Middle frontal gyrus (tissue), 1 donor: ENCODE measurements around the gene TMEM125.

Experiments
- DNase-seq: peaks from one replicate; pipeline ENCODE4 v3.0.0-alpha.2; 2015; ENCODE audit warnings: low spot score; ENCODE audit errors: extremely low spot score

The TMEM125 gene

DNA sequence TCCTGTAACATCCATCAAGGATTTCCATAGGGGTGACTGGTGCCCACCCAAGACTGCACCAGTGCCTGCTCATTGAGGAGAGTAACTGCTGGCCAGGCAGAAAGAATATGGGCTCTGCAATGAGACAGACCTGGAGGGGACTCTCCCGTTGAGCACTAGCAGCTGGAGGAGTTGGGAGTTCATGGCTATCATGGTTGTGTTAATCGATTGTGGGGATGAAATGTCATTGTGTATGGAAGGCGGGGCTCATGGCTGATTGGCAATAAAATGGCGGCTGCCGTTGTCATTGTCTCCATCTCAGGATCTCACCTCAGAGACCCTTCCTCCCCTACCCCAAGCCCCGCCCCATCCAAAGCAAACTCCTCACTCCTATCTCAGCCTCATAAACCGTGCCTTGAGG, 3.9 kb downstream of the TMEM125 start:
- no peak for DNase-seq

DNA sequence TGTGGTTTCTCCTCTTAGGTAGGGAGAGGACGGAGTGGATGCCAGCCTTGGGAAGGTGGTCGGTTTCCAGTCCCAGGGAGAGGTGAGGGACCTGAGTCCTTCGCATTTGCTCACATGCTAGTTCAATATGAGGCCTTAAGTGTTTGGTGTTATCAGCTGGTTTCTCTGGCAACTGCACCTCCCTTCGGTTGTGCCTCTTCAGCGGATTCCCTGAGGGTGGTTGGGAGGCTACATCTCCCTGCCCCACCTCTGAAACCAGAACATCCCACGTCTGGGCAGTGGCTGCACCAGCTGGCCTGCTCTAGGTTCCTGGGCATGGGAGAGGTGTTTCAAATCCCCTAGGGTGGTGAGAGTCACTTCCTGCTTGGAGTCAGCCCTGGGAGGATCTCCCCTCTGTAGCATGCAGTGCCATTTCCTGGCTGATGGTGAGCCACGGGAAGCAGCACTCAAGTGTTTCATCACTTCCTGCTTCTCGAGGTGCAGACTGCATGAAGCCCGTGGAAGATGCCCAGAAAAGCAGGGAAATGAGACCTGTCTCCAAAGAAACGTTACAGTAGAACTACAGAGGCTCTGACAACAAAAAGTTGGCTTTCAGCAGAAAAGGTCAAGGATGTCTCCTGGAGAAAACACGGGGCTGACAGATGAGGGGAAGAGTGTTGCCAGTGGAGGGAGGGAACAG, 4.5 kb downstream of the TMEM125 start:
- DNase-seq: no peak

DNA sequence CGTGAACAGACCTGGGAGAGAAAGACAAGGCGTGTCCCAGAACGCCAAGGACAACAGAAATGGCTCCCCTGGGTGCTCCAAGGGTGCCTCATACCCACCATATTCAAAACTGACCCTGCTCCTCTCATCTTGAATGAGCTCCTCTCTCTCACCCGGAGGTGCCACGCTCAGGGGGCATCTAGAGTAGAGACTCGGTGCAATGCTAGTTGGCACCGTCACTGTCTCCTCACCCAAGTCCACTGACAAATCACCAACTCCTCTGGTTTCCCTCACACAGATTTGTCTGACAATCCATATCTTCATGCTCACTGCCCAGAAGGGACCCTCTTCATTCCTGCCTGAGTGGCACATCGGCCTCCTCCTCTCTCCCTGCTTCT, 5.0 kb downstream of the TMEM125 start:
- DNase-seq: no peak

DNA sequence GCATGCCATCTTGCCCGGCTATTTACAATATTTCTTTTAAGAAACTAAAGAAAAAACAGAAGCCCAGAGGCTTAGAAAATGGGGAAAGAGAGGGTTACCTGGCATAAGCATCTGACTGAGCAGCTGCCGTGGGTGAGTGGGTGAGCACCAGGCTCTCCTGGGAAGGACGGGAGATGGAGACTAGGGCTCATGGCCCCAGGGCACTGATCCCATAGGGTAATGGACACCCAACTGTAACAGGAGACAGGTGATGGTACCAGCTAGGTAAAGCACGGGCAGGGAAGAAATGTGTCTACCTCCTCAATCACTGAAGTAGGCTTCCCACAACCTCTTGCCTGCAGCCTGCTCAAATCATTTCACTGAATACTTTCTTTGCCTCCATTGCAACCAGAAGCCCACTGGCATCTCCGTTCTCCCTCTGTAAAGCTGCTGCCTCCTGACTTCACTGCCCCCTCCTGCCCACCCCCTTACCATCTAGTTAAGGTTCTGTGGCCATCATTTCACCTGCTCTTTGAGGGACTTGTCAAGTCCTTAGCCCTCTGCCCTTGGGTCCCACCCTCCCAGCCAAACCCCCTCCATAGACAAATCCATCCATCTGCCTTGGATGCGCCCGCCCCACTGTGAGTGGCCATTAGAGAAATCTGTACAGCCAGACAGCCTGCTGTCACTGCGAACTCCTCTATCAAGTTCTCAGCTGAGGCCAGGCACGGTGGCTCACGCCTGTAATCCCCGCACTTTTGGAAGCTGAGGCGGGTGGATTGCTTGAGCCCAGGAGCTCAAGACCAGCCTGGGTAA, 6.2 kb downstream of the TMEM125 start:
- no peak for DNase-seq

DNA sequence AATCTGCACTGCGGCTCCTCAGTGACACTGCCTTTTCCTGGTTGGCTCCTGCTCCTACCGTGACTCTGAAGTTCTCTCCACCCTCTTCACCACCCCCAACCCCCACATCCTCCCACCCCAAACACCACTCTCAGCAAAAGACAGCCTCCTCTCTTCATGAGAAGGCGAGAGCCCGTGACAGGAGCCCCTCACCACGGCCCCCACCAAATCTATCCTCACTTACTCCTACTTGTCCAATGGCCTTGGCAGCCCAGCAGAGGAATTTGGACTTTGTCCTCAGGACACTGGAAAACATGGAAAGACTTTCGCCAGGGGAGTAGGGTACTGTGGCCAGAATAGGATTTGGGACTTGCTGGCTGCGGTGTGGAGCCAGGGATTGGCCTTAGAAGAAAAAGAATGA, 6.9 kb downstream of the TMEM125 start:
- DNase-seq: no peak

DNA sequence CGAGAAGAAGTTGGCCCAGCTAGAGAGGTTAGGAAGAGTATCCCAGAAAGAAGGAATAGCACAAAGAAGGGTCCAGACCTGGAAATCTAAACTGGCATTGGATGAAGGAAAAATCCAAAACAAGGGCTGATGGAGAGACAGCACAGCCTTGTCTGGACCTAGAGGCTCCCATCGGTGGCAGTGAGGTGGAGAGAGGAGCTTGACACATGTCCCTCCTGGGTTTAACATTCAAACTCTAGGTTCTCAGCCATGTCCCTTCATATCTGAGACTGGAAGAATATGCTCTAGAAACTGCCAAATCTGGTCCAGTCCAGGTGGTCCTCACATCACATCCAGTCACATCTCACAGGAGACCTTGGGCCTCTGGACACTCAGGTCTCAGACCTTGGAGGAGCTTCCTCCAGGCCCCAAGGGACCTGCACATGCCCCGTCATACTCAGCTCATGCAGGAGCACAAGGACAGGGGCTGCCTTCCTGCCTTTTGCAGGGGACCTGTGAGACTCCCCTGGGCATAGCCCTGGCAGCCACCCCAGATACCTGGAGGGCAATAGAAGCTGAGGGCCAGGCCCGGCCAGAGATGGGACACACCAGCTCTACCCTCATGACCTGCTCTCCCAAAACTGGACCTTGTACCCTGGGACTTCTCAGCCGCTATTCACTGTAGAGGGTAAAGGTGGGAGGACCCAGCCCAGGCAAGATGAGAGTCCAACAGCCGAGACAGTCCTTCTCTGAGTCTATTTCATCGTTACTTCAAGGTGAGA, 7.5 kb downstream of the TMEM125 start:
- DNase-seq: no peak

DNA sequence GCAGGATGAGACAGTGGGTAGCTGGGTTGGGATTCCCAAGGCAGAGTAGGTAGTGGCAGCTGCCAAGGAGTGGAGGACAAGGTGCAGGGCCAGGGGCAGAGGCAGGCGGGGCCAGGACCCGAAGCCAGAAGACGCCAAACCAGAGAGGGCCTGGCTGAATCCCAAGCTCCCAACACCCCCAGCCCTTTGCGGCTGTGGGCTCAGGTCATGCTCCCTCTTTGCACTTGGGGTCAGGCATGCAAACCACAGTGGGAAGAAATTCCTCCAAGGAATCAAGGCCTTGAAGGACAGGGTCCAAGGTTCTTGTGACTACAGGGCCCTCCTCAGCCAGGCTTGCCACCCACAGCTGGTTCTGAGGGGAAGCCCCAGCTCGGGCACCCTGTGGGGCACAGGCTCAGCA, 9.4 kb downstream of the TMEM125 start:
- no peak for DNase-seq

DNA sequence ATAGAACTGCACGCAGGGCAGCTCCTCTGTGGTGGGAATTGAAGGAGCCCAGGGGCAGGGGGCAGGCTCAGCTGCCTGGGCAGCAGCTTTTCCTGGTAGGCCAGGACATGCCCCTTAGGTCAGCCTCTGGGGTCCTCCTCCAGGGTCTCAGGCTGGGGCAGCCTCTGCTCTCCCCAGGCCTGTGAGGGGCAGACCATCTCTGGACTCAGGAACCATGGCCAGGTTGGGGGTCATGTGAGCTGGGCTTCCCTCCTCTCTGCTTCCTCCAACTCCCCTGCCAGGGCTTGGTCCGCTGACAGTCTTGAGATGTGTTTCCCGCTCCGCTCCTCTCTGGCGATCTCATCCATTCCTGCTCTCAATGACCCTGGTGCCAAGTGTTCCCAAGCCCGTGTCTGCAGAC, 9.9 kb downstream of the TMEM125 start:
- DNase-seq: no peak

DNA sequence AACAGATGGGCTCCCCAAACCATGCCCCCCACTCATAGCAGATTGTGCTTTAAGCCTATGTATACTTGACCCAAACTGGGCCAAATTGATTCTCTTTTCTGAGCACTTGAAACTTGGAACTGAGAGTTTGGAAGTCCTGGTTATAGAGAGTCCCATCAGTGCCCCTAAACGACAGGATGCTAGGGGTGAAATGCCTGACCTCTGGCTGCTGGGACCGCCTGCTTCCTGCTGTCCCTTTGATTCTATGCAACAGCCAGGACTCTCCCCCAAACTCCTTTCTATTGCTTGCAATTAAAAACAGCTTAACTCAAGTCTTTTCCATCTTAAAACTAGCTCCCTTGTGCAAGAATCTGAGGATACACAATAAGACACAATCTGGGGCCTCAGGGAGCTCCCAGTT, 10.9 kb downstream of the TMEM125 start:
- no peak for DNase-seq

DNA sequence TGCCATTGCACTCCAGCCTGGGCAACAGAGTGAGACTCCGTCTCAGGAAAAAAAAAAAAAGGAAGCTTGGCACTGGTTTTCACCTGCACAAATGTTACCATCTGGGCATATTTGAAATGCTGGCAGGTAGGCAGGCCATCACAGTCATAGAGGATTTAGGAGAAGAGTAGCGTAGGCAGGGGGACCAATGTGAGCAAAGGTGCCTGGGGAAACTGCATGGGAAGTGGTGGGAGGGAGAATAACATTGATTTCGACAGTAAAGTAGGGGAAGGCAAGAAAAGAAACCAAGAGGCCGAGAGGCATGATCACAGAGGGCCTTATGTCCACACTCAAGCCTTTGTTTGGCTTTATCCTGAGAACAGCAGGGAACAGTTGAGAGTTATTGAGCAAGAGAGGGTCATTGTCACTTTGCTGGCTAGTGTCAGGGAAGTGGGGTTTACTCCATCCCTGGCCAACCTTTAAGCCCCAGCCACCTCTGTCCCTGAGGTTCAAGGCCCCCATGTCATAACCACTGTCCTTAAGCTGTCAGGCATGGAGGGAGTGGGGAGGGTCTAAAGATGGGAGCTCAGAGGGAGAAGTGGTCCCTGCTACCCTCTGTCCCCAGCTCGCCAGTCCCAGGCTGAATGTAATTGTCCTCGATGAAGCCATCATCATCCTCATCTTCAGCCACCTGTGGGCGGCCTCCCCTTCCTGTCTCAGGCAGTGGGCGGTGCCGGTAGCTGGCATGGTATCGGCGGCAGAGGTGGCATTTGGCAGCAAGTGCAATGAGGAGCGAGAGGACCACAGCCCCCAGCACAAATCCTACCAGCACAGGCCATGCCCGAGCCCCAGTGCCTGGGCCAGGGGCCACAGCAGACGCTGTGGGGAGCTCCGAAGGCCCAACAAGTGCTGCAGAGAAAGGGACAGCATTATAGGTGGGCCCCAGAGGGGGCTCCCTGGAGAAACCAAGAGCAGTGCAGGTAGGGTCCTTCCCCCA, 12.7 kb downstream of the TMEM125 start:
- no peak for DNase-seq

DNA sequence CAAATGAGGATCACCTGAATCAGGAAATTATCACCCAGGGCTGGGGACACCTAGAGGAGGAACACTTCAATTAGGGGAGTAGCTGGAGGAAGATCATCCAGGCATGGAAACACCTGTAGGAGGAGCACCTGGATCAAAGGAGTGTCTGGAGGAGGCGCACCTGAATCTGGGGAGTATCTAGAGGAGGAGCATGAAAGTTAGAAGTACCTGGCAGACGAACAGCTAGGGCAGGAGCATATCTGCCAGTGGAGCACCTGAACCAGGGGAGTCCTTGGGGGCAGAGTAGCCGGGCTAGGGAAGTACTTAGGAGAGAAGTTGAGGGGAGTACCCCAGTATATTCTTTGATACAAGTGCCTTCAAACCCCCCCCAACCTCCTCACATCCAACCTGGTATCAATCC, 14.3 kb downstream of the TMEM125 start:
- no peak for DNase-seq

- DNase-seq: no peak
Observed at GRCh38 chr1:43284546-43285110, 14.8 kb downstream of the TMEM125 start.

DNA sequence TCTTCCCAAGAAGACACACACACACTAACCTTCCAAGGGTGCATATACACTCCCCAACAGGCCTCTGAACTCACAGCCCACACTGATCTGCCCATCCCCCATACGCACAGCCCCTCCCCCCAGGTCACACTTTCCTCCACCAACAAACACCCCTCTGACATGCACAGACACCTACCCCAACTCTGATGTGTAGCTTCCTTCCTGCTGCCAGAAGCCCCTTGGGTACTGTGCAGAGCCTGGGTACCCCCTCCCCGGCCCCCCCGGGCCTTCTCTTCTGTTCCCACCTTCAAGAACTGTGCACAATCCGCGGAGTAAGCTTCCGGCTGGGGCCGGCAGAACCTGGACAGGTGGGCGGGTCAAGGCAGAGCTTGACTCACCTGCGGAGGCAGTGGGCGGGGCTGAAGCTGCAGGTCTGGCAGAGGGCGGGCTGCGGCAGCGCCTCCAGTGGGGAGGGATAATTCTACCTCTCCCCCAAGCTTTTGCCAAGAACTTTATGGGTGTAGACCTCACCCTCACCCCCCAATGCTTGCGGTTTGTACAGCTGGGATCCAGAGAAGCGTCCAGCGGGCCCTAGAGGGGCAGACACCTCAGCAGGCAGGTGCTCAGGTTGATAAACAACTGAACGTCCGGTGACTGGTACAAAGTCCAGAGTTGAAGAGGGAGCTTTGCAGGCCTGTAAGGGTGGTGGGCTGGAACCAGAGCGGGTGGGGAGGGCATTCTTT, 15.6 kb downstream of the TMEM125 start, which contains the start of gene C1orf210:
Gene C1orf210, minus strand, starts transcription at position 313 of the 722 bp plus-strand sequence. CDS start 2,311 bp downstream, outside the sequence.
- no peak for DNase-seq

DNA sequence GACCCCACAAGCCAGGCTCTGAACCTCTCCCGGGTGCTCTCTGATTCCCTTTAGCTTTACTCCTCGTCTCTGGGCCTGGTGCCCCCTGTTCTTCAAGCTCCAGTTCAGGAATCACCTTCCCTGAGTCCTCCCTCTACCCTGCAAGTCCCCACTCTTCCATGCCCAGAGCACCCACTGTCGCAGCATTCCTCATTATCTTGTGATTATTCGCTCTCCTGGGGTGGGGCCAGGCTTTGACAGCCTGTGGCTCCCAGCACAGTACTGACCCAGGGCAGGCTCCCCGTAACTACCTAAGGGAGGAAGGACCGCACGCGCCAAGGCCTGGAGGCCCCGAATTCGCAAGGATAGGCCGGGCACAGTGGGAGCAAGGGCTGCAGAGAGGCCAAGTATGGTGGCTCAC, 16.3 kb downstream of the TMEM125 start:
- no peak for DNase-seq

DNA sequence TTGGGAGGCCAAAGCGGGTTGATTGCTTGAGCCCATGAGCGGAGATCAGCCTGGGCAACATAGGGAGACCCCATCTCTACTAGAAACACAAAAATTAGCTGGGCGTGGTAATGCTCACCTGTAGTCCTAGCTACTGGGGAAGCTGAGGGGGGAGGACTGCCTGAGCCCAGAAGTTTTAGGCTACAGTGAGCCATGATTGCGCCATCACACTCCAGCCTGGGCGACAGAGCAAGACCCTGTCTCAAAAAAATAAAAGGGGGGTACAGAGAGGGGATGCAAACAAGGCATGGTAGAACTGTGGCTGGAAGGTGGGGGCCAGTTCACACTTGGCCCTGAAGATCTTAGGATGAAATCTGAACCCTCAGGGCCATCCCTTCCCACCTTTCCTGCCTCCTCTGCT, 16.8 kb downstream of the TMEM125 start:
- no peak for DNase-seq

- DNase-seq: no peak
Observed at GRCh38 chr1:43288058-43288784, 18.4 kb downstream of the TMEM125 start.

DNA sequence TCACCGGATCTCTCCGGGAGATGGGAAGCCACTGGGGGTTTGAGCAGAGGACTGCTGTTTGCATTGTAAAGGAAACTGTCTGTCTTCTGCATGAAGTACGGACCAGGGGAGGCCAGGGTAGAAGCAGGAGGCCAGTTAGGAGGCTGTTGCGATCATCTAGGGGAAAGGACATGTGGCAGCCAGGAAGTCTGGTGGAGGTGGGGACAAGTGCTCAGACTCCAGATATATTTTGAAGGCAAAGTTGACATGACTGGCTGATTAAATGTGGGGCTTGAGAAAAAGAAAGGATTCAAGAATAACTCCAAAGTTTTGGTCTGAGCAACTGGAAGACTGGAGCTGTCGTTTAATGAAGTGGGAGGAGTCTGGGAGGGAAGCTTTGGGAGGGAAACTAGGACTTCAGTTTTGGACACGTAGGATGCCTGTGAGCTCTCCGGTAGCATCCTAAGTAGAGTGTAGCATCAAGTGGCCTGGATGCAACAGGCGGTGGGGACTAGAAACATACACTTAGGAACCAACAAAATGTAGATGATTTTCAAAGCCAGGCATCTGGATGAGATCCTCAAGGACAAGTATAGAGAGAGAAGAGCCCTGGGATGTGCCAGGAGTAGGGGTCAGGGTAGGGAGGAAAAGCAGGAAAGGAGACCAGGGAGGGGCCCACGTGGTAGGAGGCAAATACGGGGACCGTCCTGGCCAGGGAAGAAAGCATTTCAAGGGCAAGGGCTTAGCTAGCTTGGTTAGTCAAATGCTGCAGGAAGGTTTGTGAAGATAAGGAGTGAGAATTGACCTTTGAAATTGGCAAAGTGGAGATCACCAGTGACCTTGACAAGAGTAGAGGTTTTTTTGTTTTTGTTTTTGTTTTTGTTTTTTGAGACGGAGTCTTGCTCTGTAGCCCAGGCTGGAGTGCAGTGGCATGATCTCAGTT, 19.3 kb downstream of the TMEM125 start:
- no peak for DNase-seq

DNA sequence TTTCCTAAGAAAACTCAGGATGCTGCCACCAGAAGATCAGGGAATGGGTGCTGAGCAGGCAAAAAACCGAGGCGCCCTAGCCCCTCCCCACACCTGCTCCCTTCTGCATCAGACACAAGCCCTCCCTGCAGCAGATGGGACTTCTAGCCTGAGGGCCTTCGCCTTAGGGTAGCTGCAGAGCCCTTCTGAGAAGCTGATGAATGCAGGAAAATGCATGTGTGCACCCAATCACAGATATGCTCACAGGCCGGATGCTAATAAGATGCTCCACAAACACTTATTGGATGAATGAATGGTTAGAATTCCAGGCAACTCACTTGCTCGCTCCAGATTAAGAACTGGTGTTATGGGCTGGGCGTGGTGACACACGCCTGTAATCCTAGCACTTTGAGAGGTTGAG, 22.4 kb downstream of the TMEM125 start:
- DNase-seq: no peak
